ENCODE measurements around the gene SNX9. TPM values are rescaled to one million over a fixed set of nuclear protein-coding genes. Genes with fewer than 3 reads are reported as not detected.
A peak's percentile ranks its signal among the peaks of the same experiment; 100 is the strongest.

Gene SNX9
- total RNA-seq, 1 experiment from 2014 or later = 31.3 TPM

DNA sequence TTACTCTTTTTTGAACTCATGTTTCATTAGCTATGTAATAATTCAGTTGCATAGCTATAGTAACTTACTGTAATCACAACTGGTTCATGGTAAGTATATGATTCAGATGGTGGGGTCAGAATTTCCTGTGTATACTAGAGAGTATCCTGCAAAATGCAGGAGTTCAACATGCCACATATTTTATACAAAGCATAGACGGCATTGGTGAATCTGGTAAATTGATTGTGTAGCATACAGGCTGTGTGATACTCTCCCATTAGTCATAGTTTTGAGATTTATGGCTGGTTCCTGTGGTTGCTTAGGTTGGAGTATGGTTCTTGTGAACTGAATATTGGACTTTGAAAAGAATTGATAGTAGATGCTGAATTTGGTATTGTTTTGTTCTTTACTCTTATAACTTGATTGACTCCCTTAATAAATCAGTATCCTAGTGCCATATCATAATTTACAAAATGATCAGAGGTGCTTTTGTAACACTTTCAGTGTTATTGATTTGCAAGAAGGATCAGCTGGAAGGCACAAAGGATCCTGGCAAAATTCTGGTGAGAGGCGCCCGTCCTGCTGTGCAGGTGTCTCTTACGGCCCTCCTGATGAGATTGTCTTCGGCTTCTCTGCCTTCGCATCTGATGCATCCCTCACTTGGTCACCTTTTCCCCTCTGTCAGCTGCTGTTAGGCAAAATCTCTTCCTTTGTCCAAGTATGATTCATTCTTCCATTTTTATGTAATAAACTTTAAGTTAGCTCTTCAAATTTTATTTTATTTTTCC is 22.6 kb downstream of the SNX9 start:
- Histone ChIP-seq H2AFZ (ENCODE audit: low read length) (no peak overlapping the region), H3K56ac (ENCODE audit: insufficient read length, low read depth, low read length) (no peak overlapping the region), H3K23ac (ENCODE audit: insufficient read length, low read depth, low read length) (no peak overlapping the region), H3K27ac (ENCODE audit: insufficient read length, low read depth, low read length) (no peak overlapping the region), H3K14ac (ENCODE audit: insufficient read depth, low read length) (no peak overlapping the region), H3K4me1 (ENCODE audit: insufficient read depth, low read length) (peaks cover 24% of the 10 kb centered on the region), H4K5ac (ENCODE audit: insufficient read length, low read depth, low read length) (no peak overlapping the region), H3T11ph (ENCODE audit: low read length) (no peak overlapping the region), H3K23me2 (ENCODE audit: insufficient read length, low read depth, low read length, poor library complexity, severe bottlenecking) (no peaks in the 10 kb centered on the region), H2BK5ac (ENCODE audit: insufficient read length, low read length) (no peak overlapping the region), H2BK15ac (ENCODE audit: low read depth, low read length) (no peak overlapping the region), H4K8ac (replicated peaks; ENCODE audit: insufficient read length, low read depth, low read length) (no peak overlapping the region), H2AK5ac (ENCODE audit: insufficient read length, low read length) (no peak overlapping the region), H3K79me2 (ENCODE audit: insufficient read depth, low read length) (peaks cover 39% of the 10 kb centered on the region; the same call in 1 of the 2 replicates), H4K20me1 (ENCODE audit: control insufficient read depth, insufficient read depth, insufficient read length) (no peaks in the 10 kb centered on the region), H4K91ac (ENCODE audit: insufficient read length, low read depth, low read length) (no peak overlapping the region), H3K9ac (ENCODE audit: extremely low read depth, insufficient read length, low read length) (no peak overlapping the region), H3K18ac (ENCODE audit: insufficient read length, low read depth, low read length) (no peak overlapping the region), H3K79me1 (ENCODE audit: insufficient read depth, low read depth, low read length, poor library complexity, severe bottlenecking) (peaks cover 5% of the 10 kb centered on the region), H2BK120ac (ENCODE audit: low read depth, low read length, poor library complexity, severe bottlenecking) (no peak overlapping the region), H3K9me3 (ENCODE audit: control insufficient read depth, low read depth, low read length) (no peaks in the 10 kb centered on the region), H3K4ac (ENCODE audit: low read depth, low read length) (no peak overlapping the region), H3K4me2 (ENCODE audit: insufficient read depth, insufficient read length, low read length) (no peak overlapping the region), H2BK20ac (ENCODE audit: low read depth, low read length, poor library complexity, severe bottlenecking) (no peak overlapping the region), H2BK12ac (ENCODE audit: insufficient read length, low read depth, low read length) (no peak overlapping the region), H3K27me3 (ENCODE audit: insufficient read depth, low read length) (no peaks in the 10 kb centered on the region)
- WGBS (ENCODE audit: extremely low coverage, insufficient read length, low lambda C conversion rate) = no CpG with 5 or more reads among the region's 6 CpGs
- H3K27ac Mint-ChIP-seq = peak overlapping the region in 1 of 3 experiments; percentile 49; a peak in 2 of 7 replicates
- H3K4me1 Mint-ChIP-seq = peaks cover 68 to 70% of the 10 kb centered on the region in 2 experiments
- H3K9me3 Mint-ChIP-seq = no peaks in the 10 kb centered on the region
- H3K36me3 Mint-ChIP-seq (ENCODE audit: insufficient read depth in 1 of 3, low read depth in 3 of 3) = no peaks in the 10 kb centered on the region
- no peaks in the 10 kb centered on the region for H3K27me3 Mint-ChIP-seq (ENCODE audit: low read depth)
- H3K4me3 Mint-ChIP-seq = no peak overlapping the region
- TF ChIP-seq, protein P1, sequence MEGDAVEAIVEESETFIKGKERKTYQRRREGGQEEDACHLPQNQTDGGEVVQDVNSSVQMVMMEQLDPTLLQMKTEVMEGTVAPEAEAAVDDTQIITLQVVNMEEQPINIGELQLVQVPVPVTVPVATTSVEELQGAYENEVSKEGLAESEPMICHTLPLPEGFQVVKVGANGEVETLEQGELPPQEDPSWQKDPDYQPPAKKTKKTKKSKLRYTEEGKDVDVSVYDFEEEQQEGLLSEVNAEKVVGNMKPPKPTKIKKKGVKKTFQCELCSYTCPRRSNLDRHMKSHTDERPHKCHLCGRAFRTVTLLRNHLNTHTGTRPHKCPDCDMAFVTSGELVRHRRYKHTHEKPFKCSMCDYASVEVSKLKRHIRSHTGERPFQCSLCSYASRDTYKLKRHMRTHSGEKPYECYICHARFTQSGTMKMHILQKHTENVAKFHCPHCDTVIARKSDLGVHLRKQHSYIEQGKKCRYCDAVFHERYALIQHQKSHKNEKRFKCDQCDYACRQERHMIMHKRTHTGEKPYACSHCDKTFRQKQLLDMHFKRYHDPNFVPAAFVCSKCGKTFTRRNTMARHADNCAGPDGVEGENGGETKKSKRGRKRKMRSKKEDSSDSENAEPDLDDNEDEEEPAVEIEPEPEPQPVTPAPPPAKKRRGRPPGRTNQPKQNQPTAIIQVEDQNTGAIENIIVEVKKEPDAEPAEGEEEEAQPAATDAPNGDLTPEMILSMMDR (conservative IDR thresholded peaks at IDR 0.05) = no peak
- DNase-seq = no peak

All from H9 (cell line).